Stimulated activated CD4-positive, alpha-beta T cell treated with anti-CD3 and anti-CD28 coated beads, Interleukin-12 subunit alpha, Interleukin-12 subunit beta, amount 100 ng/mL, for 4 hours (primary cell): Measurements from ENCODE around the gene ABCB10.
A peak's percentile ranks its signal among the peaks of the same experiment; 100 is the strongest.
"Not testable (repeated sequence)": the region's sequence is repeated elsewhere in the genome, so short reads cannot be mapped to it uniquely, and the experiment has no call there.

Source experiments
- DNase-seq: peaks from one replicate; pipeline ENCODE4 v3.0.0-alpha.2; 2020

Gene ABCB10

DNA sequence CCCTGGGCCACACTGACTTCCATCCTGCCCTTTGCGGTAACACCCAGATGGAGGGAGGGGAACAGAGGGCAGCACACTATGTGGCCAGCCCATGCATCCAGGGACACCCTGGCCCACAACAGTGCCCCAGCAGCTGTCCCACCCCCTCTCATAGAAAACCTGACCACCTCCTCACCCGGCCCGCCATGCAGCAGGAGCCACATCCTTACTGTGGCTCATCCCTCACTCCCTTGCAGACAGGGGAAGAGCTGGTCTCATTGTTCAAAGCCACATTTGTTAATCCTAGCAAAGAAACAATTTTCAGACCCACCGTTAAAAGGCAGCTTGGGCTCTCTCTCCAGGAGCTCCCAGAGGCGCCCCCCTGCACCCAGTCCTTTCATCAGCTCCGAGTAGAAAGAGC lies 27.2 kb downstream of the ABCB10 start:
- DNase-seq = no peak

GRCh38 chr1:229529639-229530038 lies 28.9 kb downstream of the ABCB10 start:
- DNase-seq = no peak

GRCh38 chr1:229526695-229527094 lies 31.8 kb downstream of the ABCB10 start:
- DNase-seq = no peak

DNA sequence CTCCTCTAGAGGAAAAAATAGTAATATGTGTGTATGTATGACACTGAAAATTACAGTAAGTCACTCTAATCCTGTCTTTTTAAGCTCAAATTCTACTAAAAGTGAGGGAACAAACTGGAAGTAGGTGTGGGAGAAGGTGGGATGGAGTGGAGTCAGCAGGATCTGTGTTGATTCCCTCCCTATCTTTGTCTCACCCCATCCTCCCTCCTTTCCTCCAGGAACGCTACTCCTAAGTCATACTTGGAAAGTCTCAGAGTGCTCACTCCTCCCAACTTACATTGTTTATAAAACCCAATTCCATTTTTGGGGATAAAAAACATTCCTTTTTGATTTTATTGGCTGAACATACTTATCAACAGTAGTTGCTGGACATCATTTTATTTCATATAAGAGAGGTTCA lies 35.5 kb downstream of the ABCB10 start:
- DNase-seq = no peak

GRCh38 chr1:229514578-229515275 lies 43.8 kb downstream of the ABCB10 start:
- DNase-seq = peak; percentile 32

GRCh38 chr1:229511625-229512024 lies 46.9 kb downstream of the ABCB10 start:
- DNase-seq = not testable (repeated sequence)

GRCh38 chr1:229511201-229511600 lies 47.3 kb downstream of the ABCB10 start:
- not testable (repeated sequence) for DNase-seq

DNA sequence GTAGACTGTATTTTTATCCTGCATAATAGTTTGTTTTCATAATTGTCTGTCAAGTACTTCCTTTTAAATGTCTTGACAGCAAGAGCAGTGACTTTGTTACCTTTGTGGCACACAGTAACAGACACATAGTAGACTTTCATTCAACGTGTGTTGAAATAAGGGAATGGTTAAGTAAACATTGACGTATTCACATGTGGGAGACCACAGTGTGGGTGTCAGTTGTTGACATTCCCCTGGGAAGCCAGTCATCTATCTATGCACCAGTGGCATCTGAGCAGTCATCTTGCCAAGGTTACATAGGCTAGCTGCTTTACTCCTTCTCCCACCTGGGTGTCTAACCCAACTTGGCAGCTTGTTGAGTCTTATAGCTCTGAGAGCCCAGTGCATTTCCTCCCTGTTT lies 48.9 kb downstream of the ABCB10 start:
- no peak for DNase-seq

- no peak for DNase-seq
These were observed 49.6 kb downstream of the ABCB10 start for GRCh38 chr1:229508823-229509337.

- DNase-seq = peak; percentile 99
These were observed 50.3 kb downstream of the ABCB10 start, which contains the start of gene NUP133 for GRCh38 chr1:229507951-229508822. Gene NUP133, minus strand, starts transcription at chr1:229508341. Its CDS starts 92 bp downstream, at chr1:229508249.

GRCh38 chr1:229507502-229507901 lies 51.0 kb downstream of the ABCB10 start:
- DNase-seq = no peak

DNA sequence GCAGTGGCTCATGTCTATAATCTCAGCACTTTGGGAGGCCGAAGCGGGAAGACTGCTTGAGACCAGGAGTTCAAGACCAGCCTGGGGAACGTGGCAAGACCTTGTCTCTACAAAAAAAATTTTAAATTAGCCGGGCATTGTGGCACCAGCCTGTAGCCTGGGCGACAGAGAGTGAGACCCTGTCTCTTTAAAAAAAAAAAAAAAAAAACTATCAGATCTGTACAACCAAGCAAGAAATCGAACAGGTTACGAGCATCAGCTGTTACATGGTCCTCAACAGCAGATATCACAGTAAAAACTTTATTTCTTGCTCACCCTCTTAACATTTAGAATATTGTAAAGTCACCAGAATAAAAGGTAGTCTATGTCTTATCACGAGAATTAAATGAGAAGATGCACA lies 51.9 kb downstream of the ABCB10 start:
- no peak for DNase-seq

DNA sequence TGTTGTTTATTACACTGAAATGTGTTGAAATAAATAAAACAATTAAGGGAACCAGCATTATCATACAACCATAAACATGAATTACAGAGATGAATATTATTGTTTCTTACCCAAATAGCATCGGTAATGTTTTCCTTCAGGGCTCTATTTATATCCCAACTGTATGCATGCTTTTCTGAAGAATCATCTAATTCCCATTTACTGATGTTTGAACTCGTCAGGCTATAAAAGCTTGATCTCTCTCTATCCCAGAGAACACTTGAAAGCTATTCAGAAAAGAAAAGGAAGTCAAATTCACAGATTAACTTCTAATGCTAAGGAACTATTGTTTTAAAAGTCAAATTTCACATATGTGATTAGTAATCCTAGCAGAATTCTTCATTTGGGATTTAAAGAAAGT lies 62.7 kb downstream of the ABCB10 start:
- no peak for DNase-seq

DNA sequence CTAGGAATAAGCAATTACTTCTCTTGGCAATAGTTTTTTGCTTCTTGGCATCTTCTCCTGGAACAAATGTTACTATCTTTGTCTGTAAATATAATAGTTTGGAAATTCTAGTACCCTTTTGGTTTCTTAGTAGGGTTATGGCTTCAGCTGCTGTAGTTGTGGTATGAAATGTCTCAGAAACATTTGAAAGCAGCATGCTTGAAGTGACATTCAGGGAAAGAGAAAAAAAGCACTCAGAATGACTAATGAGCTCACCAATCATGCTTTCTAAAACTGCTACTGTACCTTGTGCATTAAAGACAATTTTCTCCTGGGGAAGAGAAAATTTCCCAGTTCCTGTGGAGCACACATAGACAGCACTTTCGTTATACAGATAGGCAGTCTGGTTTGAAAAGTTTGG lies 71.3 kb downstream of the ABCB10 start:
- DNase-seq = no peak

DNA sequence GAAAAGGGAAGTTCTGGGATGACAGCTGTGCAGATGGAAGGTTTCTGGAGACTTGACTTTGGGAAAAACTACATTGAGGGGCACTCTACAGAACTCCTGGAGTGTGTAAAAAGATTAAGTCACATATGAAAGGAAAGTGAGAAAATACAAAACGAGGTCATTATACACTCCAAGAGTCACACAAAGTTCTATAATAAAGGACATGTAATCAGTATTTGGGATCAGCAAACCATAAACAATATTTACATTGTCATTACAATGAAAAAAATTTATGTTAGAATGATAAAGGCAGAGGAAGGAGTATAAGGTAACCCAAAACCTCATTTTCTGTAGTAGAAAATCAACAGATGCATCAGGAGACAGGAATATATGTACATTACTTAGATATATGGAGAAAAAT lies 73.2 kb downstream of the ABCB10 start:
- DNase-seq = no peak

GRCh38 chr1:229482511-229482910 lies 76.0 kb downstream of the ABCB10 start:
- DNase-seq = no peak

DNA sequence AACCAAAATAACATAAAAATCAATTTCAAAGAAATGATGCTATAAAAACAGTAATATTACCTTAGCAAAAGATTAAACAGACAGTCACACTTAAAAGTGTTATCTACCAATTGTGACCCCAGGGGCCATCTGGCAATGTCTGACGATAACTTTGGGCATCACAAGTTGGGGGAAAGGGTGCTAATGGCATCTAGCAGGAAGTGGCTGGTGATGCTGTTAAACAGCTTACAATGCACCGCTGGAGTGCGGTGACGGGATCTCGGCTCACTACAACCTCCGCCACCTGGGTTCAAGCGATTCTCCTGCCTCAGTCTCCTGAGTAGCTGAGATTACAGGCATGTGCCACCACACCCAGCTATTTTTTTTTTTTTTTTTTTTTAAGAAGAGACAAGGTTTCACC lies 78.0 kb downstream of the ABCB10 start:
- DNase-seq = no peak

GRCh38 chr1:229479660-229480399 lies 78.7 kb downstream of the ABCB10 start:
- DNase-seq = no peak

GRCh38 chr1:229478852-229479251 lies 79.7 kb downstream of the ABCB10 start:
- DNase-seq = no peak

- not testable (repeated sequence) for DNase-seq
These were observed 82.6 kb downstream of the ABCB10 start for GRCh38 chr1:229475859-229476258.

- no peak for DNase-seq
These were observed 84.0 kb downstream of the ABCB10 start for GRCh38 chr1:229474509-229474908.

- DNase-seq = no peak
These were observed 87.3 kb downstream of the ABCB10 start for GRCh38 chr1:229471175-229471574.

- DNase-seq = no peak
These were observed 88.0 kb downstream of the ABCB10 start for GRCh38 chr1:229470406-229471043.
